H1 (cell line): ENCODE data around the gene ZBTB7B.

Experiments
- EP300 ChIP-seq, 2 experiments: IDR thresholded peaks; 1 replicate in 1 of 2; 2 replicates in 1 of 2; pipeline ENCODE4 v1.6.1; 2011 to 2012; ENCODE audit warnings: low read depth in 2 of 2, low read length in 2 of 2, mild to moderate bottlenecking in 2 of 2, borderline replicate concordance in 1 of 2, inconsistent platforms in 1 of 2, moderate library complexity in 1 of 2
- EZH2 ChIP-seq: fragments of 200-600 bp; sonication (generic); IDR thresholded peaks from 2 replicates; pipeline ENCODE4 v1.7.1; 2012; ENCODE audit warnings: low read depth, mild to moderate bottlenecking, moderate library complexity, low read length, inconsistent platforms; ENCODE audit not compliant: severe bottlenecking
- POLR2A ChIP-seq, 2 experiments: IDR thresholded peaks; 1 replicate in 1 of 2; 2 replicates in 1 of 2; pipeline ENCODE4 v1.6.1; 2011; ENCODE audit warnings: low read depth in 2 of 2, low read length in 2 of 2, mild to moderate bottlenecking in 2 of 2; ENCODE audit errors: control extremely low read depth in 1 of 2
- ZNF274 ChIP-seq: IDR thresholded peaks from 2 replicates; pipeline ENCODE4 v1.7.0; 2012; ENCODE audit warnings: low read length, borderline replicate concordance; ENCODE audit errors: extremely low read depth
- TF ChIP-seq, protein P1 (sequence below), 3 experiments: IDR thresholded peaks; 1 replicate in 2 of 3; 2 replicates in 1 of 3; pipeline versions ENCODE4 v1.5.1 to v1.6.1; 2011; ENCODE audit warnings: low read length in 3 of 3, mild to moderate bottlenecking in 3 of 3, inconsistent platforms in 2 of 3, low read depth in 1 of 3, moderate library complexity in 1 of 3; ENCODE audit not compliant: insufficient read depth in 1 of 3; ENCODE audit errors: control extremely low read depth in 1 of 3
- TF ChIP-seq, protein P2 (sequence below): IDR thresholded peaks from 2 replicates; pipeline ENCODE4 v1.6.1; 2012; ENCODE audit warnings: inconsistent platforms

DNA sequence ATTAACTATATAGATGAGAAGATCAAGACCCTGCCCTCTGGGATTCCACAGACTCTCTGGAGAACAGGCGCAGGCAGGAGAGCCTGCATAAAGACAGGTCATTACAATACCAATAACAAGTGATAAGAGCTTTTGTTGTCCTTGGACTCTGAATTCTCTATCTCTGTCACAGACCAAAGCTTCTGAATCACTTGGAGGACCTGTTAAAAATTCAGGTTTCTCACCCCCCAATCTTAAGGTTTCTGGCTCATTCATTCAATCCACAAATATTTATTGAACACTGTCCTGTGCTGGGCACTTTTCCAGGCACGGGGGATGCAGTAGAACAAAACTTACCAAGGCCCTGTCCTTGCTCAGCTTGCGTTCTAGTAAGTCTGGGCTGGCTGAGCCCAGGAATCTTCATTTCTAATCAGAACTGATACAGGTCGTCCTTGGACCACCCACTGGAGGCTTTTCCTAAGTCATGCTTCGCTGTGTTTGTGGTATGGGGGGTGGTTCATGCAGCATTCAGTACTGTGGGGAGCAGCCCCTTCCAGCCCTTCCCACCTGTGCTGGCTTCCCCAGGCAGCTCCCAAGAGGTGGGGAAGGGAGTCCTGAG lies 62.3 kb downstream of the ZBTB7B start:
- TF ChIP-seq POLR2A (IDR thresholded peaks at IDR 0.05; ENCODE audit: control extremely low read depth in 1 of 2, low read depth in 2 of 2, low read length in 2 of 2) (no peak), EP300 (IDR thresholded peaks at IDR 0.05; ENCODE audit: borderline replicate concordance in 1 of 2, low read depth in 2 of 2, low read length in 2 of 2) (no peak), EZH2 (no peak), ZNF274 (no peak)
- TF ChIP-seq, protein P1, sequence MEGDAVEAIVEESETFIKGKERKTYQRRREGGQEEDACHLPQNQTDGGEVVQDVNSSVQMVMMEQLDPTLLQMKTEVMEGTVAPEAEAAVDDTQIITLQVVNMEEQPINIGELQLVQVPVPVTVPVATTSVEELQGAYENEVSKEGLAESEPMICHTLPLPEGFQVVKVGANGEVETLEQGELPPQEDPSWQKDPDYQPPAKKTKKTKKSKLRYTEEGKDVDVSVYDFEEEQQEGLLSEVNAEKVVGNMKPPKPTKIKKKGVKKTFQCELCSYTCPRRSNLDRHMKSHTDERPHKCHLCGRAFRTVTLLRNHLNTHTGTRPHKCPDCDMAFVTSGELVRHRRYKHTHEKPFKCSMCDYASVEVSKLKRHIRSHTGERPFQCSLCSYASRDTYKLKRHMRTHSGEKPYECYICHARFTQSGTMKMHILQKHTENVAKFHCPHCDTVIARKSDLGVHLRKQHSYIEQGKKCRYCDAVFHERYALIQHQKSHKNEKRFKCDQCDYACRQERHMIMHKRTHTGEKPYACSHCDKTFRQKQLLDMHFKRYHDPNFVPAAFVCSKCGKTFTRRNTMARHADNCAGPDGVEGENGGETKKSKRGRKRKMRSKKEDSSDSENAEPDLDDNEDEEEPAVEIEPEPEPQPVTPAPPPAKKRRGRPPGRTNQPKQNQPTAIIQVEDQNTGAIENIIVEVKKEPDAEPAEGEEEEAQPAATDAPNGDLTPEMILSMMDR (IDR thresholded peaks at IDR 0.05; ENCODE audit: control extremely low read depth in 1 of 3, insufficient read depth in 1 of 3, low read depth in 1 of 3, low read length in 3 of 3): peak in 1 of 3 experiments; percentile 6; a peak in 1 of 4 replicates
- TF ChIP-seq, protein P2, sequence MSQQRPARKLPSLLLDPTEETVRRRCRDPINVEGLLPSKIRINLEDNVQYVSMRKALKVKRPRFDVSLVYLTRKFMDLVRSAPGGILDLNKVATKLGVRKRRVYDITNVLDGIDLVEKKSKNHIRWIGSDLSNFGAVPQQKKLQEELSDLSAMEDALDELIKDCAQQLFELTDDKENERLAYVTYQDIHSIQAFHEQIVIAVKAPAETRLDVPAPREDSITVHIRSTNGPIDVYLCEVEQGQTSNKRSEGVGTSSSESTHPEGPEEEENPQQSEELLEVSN: no peak
